Retinal pigment epithelial cell (primary cell): ENCODE measurements around the gene BRINP3.

ENCODE experiments used
- DNase-seq: peaks from one replicate; pipeline ENCODE4 v3.0.0-alpha.2; 2010; ENCODE audit warnings: low read depth
- H3K4me3 ChIP-seq: 2 replicates; pipeline ENCODE4 v1.5.1; 2011; ENCODE audit warnings: mild to moderate bottlenecking, low read length, control low read depth, moderate library complexity
- TF ChIP-seq, protein P1 (sequence below): conservative IDR thresholded peaks from 2 replicates; pipeline ENCODE4 v1.5.1; 2011; ENCODE audit warnings: low read depth, low read length, control low read depth, inconsistent platforms

The BRINP3 gene

GRCh38 chr1:190102757-190103326, 374.8 kb downstream of the BRINP3 start:
- TF ChIP-seq, protein P1, sequence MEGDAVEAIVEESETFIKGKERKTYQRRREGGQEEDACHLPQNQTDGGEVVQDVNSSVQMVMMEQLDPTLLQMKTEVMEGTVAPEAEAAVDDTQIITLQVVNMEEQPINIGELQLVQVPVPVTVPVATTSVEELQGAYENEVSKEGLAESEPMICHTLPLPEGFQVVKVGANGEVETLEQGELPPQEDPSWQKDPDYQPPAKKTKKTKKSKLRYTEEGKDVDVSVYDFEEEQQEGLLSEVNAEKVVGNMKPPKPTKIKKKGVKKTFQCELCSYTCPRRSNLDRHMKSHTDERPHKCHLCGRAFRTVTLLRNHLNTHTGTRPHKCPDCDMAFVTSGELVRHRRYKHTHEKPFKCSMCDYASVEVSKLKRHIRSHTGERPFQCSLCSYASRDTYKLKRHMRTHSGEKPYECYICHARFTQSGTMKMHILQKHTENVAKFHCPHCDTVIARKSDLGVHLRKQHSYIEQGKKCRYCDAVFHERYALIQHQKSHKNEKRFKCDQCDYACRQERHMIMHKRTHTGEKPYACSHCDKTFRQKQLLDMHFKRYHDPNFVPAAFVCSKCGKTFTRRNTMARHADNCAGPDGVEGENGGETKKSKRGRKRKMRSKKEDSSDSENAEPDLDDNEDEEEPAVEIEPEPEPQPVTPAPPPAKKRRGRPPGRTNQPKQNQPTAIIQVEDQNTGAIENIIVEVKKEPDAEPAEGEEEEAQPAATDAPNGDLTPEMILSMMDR = no peak
- no peak for DNase-seq
- H3K4me3 ChIP-seq = no peak overlapping the region

- DNase-seq = no peak
- H3K4me3 ChIP-seq = no peak overlapping the region
- TF ChIP-seq, protein P1 = no peak
Observed at GRCh38 chr1:190101756-190102155, 375.9 kb downstream of the BRINP3 start.

DNA sequence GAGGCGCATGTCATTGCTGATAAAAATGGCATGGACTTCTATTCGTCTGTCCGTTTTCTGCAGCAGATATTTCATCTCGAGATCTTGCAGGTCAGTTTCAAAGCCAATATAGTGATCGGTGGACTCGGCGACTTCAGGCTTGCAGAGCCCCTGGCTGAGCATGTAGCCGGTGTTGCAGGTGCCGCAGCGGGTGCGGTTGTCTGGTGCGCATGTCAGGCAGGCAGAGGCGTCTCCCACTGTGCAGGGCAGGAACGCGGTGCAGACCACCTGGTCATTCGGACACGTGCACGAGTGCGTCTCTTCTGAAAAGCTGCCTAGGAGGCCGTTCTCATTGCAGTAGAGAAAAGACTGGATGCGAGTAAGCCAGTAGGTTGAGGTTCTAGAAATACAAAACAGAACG, 378.9 kb downstream of the BRINP3 start:
- TF ChIP-seq, protein P1 = no peak
- DNase-seq = no peak
- H3K4me3 ChIP-seq = no peak overlapping the region

DNA sequence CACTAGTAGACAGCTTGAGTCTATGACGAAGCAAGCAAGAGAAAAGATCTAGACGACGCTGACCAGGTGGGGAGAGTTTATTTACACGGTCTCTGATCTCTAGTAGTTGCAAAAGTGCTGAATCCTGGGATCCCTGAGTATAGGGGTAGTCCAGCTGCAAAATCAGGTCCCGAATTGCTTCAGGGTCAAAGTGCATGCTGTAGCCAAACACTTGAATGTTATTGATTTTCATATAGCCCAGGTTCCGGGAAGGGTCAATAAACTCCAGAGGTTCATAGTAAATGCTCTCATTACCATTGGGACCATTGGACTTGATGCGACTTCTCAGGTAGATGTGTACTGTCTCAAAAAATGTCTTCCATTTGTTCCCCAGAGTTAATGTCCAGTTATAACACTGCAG, 379.6 kb downstream of the BRINP3 start:
- TF ChIP-seq, protein P1 = no peak
- no peak for DNase-seq
- no peak overlapping the region for H3K4me3 ChIP-seq

- DNase-seq = no peak
- TF ChIP-seq, protein P1 = no peak
- H3K4me3 ChIP-seq = no peak overlapping the region
Observed at GRCh38 chr1:190095596-190095995, 382.1 kb downstream of the BRINP3 start.

- TF ChIP-seq, protein P1 = peak; percentile 30
- no peak overlapping the region for H3K4me3 ChIP-seq
- DNase-seq = no peak
Observed at GRCh38 chr1:190084552-190084951, 393.1 kb downstream of the BRINP3 start.

DNA sequence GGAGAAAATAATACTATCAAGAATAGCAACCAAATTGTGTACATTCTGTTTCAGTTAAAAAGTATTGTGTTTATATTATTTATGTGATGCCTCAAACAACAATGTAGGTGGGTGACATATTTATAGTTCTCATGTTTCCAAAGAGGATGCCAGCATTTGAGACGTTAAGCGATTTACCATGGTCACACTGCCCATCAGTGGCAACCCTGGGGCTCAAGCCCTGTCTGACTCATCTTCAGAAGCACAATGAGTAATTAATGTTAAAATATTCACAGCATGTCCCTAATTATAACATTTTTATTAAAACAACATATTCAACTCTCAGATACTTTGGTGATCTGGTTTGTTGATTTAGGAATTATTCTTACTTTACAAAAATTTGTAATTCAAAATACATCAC, 409.4 kb downstream of the BRINP3 start:
- no peak overlapping the region for H3K4me3 ChIP-seq
- DNase-seq = no peak
- TF ChIP-seq, protein P1 = no peak
